Mesodermal cell (in vitro differentiated cells): Measurements from ENCODE around the gene FRYL.
"Not testable (repeated sequence)": the region's sequence is repeated elsewhere in the genome, so short reads cannot be mapped to it uniquely, and the experiment has no call there.

Experiments
- H3K27ac ChIP-seq: 2 replicates; pipeline ENCODE4 v1.7.0; 2013; ENCODE audit warnings: mild to moderate bottlenecking, low read depth, low read length, moderate library complexity; ENCODE audit not compliant: severe bottlenecking
- H3K36me3 ChIP-seq: 2 replicates; pipeline ENCODE4 v1.7.1; 2013; ENCODE audit warnings: mild to moderate bottlenecking, low read length, moderate library complexity; ENCODE audit not compliant: control insufficient read depth, insufficient read depth
- H3K4me1 ChIP-seq: one replicate; pipeline ENCODE4 v1.7.1; 2013; ENCODE audit warnings: mild to moderate bottlenecking, low read length; ENCODE audit not compliant: insufficient read depth, control insufficient read depth, poor library complexity, severe bottlenecking
- H3K4me3 ChIP-seq: 2 replicates; pipeline ENCODE4 v1.7.0; 2013; ENCODE audit warnings: low read length, control low read depth, mild to moderate bottlenecking; ENCODE audit not compliant: insufficient read depth, poor library complexity, severe bottlenecking; ENCODE audit errors: extremely low read depth
- H3K9me3 ChIP-seq: 2 replicates; pipeline ENCODE4 v1.7.1; 2013; ENCODE audit warnings: mild to moderate bottlenecking, low read length, moderate library complexity; ENCODE audit not compliant: control insufficient read depth
- WGBS, 2 experiments: methylation state at CpG; one replicate each; pipeline ENCODE4 v1.1.5; 2013; ENCODE audit warnings: missing lambda C conversion rate in 2 of 2; ENCODE audit not compliant: insufficient coverage in 2 of 2; 5-methylcytosine and 5-hydroxymethylcytosine counted together

FRYL gene

DNA sequence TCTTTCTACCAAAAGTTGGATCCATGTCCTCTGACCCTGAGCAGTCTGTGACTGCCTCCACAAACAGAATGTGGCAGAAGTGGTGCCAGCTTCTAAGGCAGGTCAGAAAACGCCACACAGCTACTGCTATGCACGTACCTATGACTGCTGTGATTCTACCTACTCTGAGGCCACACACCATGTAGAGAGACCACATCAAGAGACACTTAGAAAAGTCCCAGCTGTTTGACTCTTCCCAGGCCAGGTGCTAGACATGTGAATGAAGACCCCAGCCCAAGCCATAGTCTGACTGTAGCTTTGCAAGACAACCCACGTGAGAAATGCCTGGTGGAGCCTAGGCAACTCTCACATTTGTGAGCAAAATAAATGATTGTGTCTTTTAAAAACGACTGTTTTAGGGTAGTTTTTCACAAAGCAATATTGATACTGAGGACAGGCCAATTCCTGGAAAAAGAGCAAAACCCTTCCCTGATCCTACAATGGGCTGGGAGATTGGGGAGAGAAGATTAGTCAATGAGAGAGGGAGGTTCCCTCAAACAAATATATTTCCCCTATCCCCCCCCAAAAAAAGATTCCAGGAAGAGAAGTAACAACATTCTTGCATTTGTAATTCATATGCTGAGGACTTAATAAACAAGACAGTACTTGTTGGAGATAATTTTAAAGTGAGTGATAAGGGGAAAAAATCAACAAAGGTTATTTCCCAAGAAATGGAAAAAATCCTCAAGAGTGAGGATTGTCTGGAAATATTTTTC lies 33.3 kb downstream of the FRYL start:
- WGBS, 2 experiments, result 65 to 74% methylated on average over 3 to 4 of the region's 4 CpGs

DNA sequence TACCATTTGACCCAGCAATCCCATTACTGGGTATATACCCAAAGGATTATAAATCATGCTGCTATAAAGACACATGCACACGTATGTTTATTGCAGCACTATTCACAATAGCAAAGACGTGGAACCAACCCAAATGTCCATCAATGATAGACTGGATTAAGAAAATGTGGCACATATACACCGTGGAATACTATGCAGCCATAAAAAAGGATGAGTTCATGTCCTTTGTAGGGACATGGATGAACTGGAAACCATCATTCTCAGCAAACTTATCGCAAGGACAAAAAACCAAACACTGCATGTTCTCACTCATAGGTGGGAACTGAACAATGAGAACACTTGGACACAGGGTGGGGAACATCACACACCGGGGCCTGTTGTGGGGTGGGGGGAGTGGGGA lies 34.9 kb downstream of the FRYL start:
- H3K9me3 ChIP-seq, H3K27ac ChIP-seq, H3K4me3 ChIP-seq, H3K4me1 ChIP-seq, H3K36me3 ChIP-seq: not testable (repeated sequence)
- 100% methylated on average over 1 of the region's 5 CpGs; no CpG with 5 or more reads in 1 of the 2 experiments for WGBS, 2 experiments

More for the DNA sequence above, 33.3 kb downstream of the FRYL start:
- H3K4me3 ChIP-seq, result no peak overlapping the region
- no peaks in the 10 kb centered on the region for H3K4me1 ChIP-seq
- H3K9me3 ChIP-seq, result no peaks in the 10 kb centered on the region
- peaks cover 4% of the 10 kb centered on the region for H3K36me3 ChIP-seq
- H3K27ac ChIP-seq, result no peak overlapping the region

DNA sequence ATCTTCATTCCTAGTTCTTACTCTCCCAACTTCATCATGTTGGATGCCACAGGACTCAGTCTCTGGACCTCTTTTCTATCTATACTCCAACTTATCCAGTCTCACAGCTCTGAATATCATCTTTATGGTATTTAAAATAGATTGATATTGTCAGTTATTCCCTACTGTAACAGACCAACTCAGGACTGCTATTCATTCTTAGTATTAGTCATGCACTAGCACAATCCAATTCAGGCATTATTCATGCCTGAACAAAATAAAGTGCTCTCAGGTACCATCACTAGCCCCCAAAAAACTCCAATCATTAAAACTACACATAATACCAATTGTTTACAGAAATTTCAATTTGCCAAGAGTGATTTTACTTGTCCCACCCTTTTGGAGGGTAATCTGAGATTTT lies 37.7 kb downstream of the FRYL start:
- Histone ChIP-seq H3K4me3 (no peak overlapping the region), H3K9me3 (no peaks in the 10 kb centered on the region), H3K27ac (no peak overlapping the region), H3K4me1 (no peaks in the 10 kb centered on the region), H3K36me3 (peaks cover 4% of the 10 kb centered on the region)

DNA sequence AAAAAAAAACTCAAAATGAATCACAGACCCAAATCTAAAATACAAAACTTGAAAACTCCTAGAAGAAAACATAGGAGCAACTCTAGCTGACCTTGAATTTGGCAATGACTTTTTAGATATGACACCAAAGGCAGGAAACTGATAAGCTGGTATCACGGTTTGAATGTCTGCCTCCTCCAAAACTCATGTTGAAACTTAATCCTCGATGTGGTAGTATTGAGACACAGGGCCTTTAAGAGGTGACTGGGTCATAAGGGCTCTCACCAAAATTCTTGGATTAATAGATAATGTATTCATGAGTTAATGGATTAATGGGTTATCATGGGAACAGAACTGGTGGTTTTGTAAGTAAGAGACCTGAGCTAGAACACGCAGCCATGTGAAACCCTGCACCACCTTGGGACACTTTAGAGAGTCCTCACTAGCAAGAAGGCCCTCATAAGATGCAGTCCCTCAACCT lies 40.5 kb downstream of the FRYL start:
- Histone ChIP-seq H3K36me3 (no peaks in the 10 kb centered on the region), H3K4me3 (no peak overlapping the region), H3K9me3 (no peaks in the 10 kb centered on the region), H3K4me1 (no peaks in the 10 kb centered on the region), H3K27ac (no peak overlapping the region)
- 96 to 97% methylated on average over 3 of the region's 3 CpGs for WGBS, 2 experiments

DNA sequence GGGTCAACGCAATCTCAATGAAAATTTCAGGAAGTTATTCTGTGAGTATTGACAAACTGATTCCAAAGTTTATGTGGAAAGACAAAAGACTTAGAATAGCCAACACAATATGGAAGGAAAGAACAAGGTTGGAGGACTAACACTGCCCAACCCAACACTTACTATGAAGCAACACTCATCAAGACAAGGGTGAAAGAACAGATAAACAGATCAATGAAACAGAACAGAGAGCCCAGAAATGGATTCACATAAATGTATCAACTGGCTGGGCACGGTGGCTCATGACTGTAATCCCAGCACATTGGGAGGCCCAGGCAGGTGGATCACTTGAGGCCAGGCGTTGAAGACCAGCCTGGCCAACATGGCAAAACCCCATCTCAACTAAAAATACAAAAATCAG lies 41.2 kb downstream of the FRYL start:
- Histone ChIP-seq H3K36me3 (no peaks in the 10 kb centered on the region), H3K9me3 (no peaks in the 10 kb centered on the region), H3K4me1 (no peaks in the 10 kb centered on the region), H3K27ac (no peak overlapping the region), H3K4me3 (no peak overlapping the region)
- 79 to 93% methylated on average over 2 of the region's 3 CpGs for WGBS, 2 experiments

DNA sequence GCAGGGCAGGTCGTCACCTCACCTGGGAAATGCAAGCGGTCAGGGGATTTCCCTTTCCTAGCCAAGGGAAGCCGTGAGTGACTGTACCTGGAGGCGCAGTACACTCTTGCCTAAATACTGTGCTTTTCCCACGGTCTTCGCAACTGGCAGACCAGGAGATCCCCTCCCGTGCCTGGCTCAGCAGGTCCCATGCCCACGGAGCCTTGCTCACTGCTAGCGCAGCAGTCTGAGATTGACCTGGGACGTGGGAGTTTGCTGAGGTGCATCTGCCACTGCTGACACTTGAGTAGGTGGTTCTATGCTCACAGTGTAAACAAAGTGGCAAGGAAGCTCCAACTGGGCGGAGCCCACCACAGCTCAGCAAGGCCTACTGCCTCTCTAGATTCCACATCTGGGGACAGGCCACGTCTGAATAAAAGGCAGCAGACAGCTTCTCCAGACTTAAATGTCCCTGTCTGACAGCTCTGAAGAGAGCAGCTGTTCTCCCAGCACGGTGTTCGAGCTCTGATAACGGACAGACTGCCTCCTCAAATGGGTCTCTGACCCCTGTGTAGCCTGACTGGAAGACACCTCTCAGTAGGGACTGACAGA lies 51.1 kb downstream of the FRYL start:
- not testable (repeated sequence) for H3K27ac ChIP-seq, H3K4me3 ChIP-seq, H3K36me3 ChIP-seq, H3K9me3 ChIP-seq
- H3K4me1 ChIP-seq, result peaks cover 17% of the 10 kb centered on the region
- 86 to 90% methylated on average over 12 to 13 of the region's 15 CpGs for WGBS, 2 experiments

DNA sequence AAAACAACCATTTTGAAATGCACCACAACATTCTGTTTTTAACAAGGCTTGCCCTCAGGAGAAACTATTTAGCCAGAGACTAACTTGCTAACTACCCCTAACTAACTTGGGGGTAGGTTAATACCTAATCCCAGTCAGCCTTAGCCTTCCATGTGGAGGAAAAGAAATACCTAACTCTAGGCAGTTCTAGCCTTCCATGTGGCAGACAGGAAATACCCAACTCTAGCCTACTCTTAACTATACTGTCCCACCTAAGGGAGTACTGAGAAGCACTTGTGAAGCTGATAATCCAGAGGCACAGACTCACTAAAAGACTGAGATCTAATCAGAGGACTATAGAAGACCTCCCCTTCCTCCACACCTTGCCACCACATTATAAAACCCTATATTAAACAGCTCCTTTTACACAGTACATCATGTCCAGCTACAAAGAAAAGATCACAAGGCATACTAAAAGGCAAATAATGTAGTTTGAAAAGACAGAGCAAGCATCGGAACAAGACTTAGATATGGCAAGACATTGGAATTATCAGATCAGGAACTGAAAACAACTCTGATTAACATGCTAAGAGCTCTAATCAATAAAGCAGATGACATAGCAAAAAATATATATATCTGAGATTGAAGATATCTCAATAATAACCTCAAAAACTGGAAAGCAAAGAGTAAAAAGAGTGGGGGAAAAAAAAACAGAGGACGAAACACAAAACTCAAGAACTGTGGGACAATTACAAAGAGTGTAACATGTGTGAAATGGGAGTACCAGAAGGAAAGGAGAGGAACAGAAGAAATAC lies 52.2 kb downstream of the FRYL start:
- no peaks in the 10 kb centered on the region for H3K9me3 ChIP-seq
- peak overlapping the region; percentile 7 for H3K27ac ChIP-seq
- no peak overlapping the region for H3K4me3 ChIP-seq
- peaks cover 17% of the 10 kb centered on the region for H3K4me1 ChIP-seq
- H3K36me3 ChIP-seq, result no peaks in the 10 kb centered on the region
- WGBS, 2 experiments, result no CpG with 5 or more reads among the region's 2 CpGs

DNA sequence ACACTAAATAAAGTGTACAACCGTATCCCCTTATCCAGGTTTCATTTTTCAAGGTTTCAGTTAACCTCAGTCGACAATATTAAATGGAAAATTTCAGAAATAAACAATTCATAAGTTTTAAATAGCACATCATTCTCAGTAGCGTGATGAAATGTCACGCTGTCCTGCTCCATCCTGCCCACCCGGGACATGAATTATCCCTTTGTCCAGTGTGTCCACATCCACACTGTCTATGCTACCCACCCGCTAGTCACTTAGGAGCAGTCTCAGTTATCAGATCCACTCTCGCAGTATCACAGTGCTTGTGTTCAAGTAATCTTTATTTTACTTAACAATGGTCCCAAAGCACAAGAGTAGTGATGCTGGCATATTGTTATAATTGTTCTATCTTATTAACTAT lies 54.7 kb downstream of the FRYL start:
- Histone ChIP-seq H3K27ac (no peak overlapping the region), H3K4me1 (peaks cover 17% of the 10 kb centered on the region), H3K36me3 (no peaks in the 10 kb centered on the region), H3K4me3 (no peak overlapping the region), H3K9me3 (no peaks in the 10 kb centered on the region)
- WGBS, 2 experiments, result 94 to 100% methylated on average over 4 to 5 of the region's 7 CpGs

DNA sequence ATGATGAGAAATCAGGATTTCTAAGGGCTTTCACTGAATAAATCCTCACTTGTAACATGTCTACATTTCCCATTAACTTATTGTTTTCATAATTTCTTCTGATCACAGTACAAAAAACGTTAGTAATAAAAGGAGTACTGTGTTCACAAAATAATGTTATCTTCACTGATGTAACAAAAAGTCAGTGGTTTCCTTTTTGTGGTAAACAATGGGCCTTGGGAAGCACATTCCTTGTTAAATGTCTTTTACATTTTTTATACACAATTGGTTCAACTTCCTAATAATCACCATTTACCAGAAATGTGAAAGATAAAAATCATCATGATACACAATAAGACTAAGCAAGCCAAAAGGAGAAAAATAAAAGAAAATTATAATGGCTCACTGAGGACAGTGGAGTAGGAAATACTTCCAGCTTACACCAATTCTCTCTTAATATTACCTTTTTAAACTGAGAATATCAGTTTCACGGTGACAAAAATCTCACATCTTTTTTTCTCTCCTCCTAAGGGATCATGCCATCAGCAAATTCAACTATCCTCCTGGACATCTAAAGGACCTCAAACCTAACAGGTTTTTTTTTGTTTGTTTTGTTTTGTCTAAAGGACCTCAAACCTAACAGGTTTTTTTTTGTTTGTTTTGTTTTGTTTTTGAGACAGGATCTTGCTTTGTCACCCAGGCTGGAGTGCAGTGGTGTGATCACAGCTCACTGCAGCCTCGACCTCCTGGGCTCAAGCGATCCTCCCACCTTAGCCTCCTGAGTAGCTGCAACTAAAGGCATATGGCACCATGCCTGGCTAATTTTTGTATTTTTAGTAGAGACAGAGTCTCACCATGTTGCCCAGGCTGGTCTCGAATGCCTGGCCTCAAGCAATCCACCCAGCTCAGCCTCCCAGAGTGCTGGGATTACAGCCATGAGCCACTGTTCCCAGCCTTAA lies 57.3 kb downstream of the FRYL start:
- Histone ChIP-seq H3K4me3 (no peak overlapping the region), H3K27ac (no peak overlapping the region), H3K36me3 (no peaks in the 10 kb centered on the region), H3K9me3 (no peaks in the 10 kb centered on the region), H3K4me1 (peaks cover 14% of the 10 kb centered on the region)
- WGBS, 2 experiments, result 80 to 96% methylated on average over 2 to 3 of the region's 5 CpGs

DNA sequence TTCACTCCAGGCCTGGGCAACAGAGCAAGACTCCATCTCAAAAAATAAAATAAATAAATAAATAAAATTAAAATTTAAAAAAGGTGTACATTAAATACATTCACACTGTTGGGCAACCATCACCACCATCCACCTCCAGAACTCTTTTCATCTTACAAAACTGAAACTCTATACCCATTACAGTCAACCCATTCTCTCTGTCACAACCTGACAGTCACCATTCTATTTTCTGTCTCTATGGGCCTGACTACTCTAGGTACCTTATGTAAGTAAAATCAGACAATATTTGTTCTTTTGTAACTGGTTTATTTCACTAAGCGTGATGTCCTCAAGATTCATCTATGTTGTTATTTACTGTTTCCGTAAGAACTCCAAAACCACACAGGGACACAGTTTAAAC lies 59.6 kb downstream of the FRYL start:
- WGBS, 2 experiments, result no CpG with 5 or more reads among the region's 2 CpGs
- Histone ChIP-seq H3K27ac (no peak overlapping the region), H3K4me3 (no peak overlapping the region), H3K36me3 (no peaks in the 10 kb centered on the region), H3K4me1 (no peaks in the 10 kb centered on the region), H3K9me3 (no peaks in the 10 kb centered on the region)
